Effector CD8-positive, alpha-beta T cell (primary cell): ENCODE results near the gene TDRD1.

Experiments used
- DNase-seq: peaks from one replicate; lab custom pipeline; 2025; lab: John Stamatoyannopoulos, UW

TDRD1 gene

DNA sequence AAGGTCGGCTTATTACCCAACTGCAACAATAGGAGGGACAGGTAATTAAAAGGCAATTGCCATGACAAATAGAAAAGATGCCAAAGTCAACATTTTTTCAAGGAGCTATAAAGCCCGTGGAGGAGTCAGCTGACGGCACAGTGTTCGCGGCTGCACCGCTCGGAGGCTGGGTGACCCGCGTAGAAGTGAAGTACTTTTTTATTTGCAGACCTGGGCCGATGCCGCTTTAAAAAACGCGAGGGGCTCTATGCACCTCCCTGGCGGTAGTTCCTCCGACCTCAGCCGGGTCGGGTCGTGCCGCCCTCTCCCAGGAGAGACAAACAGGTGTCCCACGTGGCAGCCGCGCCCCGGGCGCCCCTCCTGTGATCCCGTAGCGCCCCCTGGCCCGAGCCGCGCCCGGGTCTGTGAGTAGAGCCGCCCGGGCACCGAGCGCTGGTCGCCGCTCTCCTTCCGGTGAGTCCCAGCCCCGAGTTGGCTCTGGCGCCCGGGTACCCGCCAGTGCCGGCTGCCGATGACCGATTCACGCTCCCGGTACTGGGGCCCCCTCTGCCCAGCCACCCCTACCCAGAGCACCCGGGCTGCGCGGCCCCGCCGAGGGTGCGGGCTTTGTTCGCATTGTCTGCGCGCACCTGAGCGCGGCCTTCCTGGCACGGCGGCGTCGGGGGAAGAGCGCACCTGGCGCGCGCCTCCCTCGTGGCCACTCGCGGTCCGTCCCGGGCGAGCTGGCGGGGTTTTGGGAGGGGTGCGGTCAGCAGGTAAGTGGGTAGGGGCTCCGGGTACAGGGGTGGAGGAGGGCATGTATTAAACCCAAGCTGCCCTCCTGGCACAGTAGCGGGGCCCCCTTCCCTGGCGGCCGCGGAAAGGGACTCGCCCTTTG lies 60.2 kb downstream of the TDRD1 start, which contains the start of gene VWA2:
Gene VWA2, plus strand, starts transcription at position 138 of the 877 bp plus-strand sequence. CDS start 9,460 bp downstream, outside the sequence.
- no peak for DNase-seq

DNA sequence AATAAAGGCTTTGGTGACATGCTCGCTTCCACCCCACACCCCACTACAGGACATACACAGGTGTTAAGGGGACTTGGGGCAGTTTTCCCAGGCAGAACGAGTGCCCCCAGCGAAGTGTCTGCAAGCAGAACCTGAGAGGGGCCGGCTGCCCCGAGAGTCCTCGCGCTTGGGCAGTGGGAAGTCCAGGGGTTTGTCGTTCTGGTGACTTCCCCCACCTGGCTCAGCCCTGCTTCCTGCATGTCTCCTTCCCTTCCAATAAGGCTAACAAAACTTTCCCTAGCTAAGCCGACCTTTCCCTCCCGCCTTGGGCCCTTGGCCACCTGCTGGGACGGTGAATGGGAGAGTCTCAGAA lies 60.8 kb downstream of the TDRD1 start:
- no peak for DNase-seq

- no peak for DNase-seq
Observed at GRCh38 chr10:114242235-114242634, 63.1 kb downstream of the TDRD1 start.

- no peak for DNase-seq
Observed at GRCh38 chr10:114243661-114244060, 64.5 kb downstream of the TDRD1 start.

GRCh38 chr10:114244126-114244525 lies 65.0 kb downstream of the TDRD1 start:
- no peak for DNase-seq

DNA sequence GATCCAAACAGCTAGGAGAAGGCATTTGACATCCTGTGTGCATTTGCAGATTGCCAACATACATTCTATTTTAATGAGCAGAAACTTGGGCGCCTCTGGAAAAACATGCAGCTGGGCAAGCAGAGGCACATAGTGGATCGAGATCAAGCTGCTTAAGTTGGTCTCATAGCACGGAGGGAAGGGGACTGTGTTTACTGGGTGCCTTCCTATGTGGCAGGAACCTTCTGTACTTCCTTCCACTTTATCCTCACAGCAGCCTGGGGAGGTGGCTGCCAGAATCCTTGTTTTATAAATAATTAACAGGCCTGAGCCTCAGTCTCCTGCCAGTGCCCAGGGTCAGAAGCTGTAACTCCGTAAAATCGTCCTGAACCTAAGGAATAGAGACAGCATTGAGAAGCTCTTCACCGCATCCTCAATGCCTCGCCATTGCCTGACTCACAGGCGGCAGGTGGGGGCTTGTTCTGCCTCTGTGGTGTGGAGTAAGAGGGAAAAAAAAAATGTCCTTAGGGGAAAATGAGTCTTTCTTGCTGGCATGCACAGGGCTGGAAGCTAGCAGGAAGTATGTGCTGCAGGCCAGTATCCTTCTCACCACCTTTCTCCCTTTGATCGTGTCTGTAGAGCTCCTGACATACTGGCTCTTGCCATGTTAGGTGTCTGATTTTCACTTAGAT lies 66.1 kb downstream of the TDRD1 start:
- no peak for DNase-seq

DNA sequence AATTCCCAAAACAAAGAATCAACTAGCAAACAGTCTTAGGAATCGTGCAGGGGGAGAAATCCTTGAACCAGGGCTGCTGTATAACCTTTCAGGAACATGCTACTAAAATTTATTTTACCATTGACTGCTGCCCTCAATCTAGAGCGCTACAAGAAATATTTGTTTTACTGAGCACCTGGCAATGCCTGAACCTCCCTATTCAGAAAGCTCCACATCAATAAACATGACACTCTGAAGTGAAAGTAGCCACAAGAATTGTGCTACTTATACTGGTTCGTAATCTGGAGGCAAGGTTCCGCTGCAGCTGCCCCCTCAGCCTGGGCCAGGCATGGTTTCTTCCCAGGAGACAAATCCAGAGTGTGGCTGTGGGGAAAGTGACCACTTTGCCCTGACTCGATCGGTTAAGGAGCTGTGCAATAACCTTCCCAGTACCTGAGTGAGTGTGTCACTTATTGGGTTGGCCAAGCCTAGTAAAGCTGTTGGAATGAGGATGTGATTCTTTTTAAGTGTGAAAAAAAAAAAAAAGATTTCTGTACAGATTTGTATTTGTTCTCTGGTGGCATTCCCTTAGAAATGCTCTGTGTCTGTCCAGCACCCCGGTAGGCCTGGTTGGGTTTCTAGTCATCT lies 67.6 kb downstream of the TDRD1 start:
- DNase-seq: no peak

DNA sequence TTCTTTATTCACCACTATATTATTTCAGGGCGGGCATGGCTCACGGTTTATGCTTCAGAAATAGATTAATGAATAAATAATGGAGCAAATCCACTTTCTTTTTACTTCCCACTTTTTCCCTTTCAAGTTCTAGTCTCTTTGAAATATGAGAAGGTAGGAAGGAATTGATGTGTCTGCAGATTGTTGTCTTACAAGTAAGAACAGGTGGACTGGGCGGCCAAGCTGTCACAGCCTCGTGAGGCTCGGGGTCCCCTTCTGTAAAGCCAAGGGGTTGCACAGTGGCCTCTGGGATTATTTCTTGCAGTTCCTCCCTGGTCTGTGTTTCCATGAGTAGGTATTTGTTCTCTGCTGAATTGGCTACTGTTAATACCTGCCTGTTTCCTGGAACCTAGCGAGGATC lies 71.1 kb downstream of the TDRD1 start:
- no peak for DNase-seq

GRCh38 chr10:114250716-114251115 lies 71.6 kb downstream of the TDRD1 start:
- no peak for DNase-seq

- no peak for DNase-seq
Observed at GRCh38 chr10:114252092-114252491, 72.9 kb downstream of the TDRD1 start.

- DNase-seq: no peak
Observed at GRCh38 chr10:114252883-114253282, 73.7 kb downstream of the TDRD1 start.

DNA sequence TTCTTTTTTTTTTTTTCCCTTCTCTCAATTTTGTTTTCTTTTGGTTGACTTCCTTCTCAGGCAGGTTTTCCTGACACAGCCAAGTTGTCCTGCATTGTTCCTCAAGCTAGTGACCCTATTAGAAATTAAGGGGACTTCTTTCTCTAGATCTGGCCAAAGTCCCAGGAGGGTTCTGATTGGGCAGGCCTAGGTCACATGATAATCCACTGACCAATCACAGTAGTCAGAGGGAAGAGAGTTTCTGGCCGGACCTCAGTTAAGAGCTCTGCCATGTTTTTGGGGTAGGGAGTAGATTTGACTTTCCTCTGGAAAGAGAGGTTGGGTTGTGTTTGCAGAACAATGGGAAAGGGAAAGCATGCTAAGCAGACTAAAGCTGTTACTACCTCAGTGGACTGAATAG lies 76.1 kb downstream of the TDRD1 start:
- DNase-seq: no peak

- DNase-seq: no peak
Observed at GRCh38 chr10:114256008-114256765, 77.0 kb downstream of the TDRD1 start.

- DNase-seq: no peak
Observed at GRCh38 chr10:114256822-114257221, 77.7 kb downstream of the TDRD1 start.

GRCh38 chr10:114257498-114257897 lies 78.3 kb downstream of the TDRD1 start:
- DNase-seq: no peak

- no peak for DNase-seq
Observed at GRCh38 chr10:114258274-114258840, 79.2 kb downstream of the TDRD1 start.

- DNase-seq: no peak
Observed at GRCh38 chr10:114259824-114260223, 80.7 kb downstream of the TDRD1 start.

DNA sequence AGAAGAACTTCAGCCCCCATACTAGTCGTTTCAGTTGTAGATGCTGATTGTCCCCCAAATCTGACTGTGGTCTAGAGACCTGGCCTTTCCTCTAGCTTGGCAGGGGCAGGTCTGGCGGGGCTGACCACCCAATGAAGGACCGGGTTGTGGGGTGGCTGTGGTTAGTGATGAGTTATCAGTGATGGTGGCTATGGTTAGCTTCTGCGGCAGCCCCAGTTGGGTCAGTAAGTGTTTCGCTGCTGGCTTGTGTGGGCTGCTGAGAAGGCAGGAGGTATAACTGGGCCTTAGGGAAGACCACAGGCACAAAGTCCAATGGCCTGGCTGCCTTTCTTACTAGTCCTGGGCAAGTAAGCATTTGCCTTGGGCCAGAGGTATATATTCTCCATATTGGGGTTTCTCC lies 81.2 kb downstream of the TDRD1 start:
- no peak for DNase-seq

DNA sequence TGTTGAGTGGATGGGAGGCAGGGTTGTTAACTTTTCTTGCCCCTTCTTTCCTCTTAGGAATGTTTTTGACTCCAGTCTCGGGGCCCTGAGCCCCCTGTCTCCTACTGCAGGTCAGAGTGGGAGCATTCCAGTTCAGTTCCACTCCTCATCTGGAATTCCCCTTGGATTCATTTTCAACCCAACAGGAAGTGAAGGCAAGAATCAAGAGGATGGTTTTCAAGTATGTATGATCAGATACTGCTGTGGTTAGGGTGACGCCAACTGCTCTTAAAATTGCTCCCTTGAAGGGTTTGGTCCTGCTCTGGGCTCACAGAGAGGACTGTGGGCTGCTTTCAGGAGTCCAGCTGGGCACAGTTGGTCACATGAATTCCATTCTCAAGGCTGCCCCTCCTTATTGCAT lies 81.9 kb downstream of the TDRD1 start:
- no peak for DNase-seq

- DNase-seq: no peak
Observed at GRCh38 chr10:114262496-114262895, 83.3 kb downstream of the TDRD1 start.

DNA sequence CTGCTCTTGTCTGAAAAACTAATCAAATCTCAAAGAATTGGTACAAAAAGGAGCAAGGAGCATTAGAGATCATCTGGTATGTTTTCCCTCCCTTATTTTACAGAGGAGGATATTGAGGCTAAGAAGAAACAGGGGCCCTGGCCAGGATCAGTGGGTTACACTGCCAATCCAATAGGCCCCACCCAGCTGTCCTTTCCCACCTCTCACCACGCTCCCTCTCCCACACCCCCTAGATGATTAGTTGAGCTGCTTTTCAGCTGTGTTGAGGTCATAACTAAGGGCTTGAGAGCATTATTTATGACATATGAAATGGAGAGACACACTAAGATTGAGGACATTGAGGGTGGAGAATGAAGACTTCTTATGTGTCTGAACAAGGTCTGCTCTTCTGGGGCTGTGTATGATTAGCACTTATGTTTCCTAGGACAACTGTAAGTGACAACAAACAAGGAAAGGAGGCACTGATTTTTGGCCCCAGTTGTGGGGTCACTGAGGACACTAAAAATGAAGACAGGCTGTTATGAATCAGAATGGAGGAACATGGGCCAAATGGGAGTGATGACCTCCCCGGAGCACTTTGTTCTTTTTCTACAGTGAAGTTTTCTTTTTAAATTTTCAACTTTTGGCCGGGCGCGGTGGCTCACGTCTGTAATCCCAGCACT lies 86.4 kb downstream of the TDRD1 start:
- DNase-seq: no peak
